ENCODE measurements around the gene RNF157.

Gene RNF157

GRCh38 chr17:76147211-76148014 is 92.9 kb downstream of the RNF157 start:
- H3K9ac ChIP-seq (ENCODE audit: low read length): no peak overlapping the region
- no peaks in the 10 kb centered on the region for H3K4me1 ChIP-seq (ENCODE audit: control insufficient read depth, insufficient read depth, low read length)
- peaks cover 4% of the 10 kb centered on the region for H3K36me3 ChIP-seq (ENCODE audit: control insufficient read depth, insufficient read depth, low read length, severe bottlenecking)
- no peak overlapping the region for H3K4me3 ChIP-seq (ENCODE audit: low read length)
- H3K27me3 ChIP-seq (replicated peaks; ENCODE audit: control insufficient read depth, insufficient read depth, low read length): peaks cover 30% of the 10 kb centered on the region
- no peaks in the 10 kb centered on the region for H3K9me3 ChIP-seq (ENCODE audit: control insufficient read depth, low read length)
- DNase-seq (ENCODE audit: low read depth): peak; percentile 73

GRCh38 chr17:76146053-76146851 is 94.0 kb downstream of the RNF157 start:
- Histone ChIP-seq H3K4me3 (ENCODE audit: low read length) (no peak overlapping the region), H3K9ac (ENCODE audit: low read length) (no peak overlapping the region), H3K27me3 (replicated peaks; ENCODE audit: control insufficient read depth, insufficient read depth, low read length) (peaks cover 23% of the 10 kb centered on the region), H3K36me3 (ENCODE audit: control insufficient read depth, insufficient read depth, low read length, severe bottlenecking) (no peaks in the 10 kb centered on the region), H3K9me3 (ENCODE audit: control insufficient read depth, low read length) (no peaks in the 10 kb centered on the region), H3K4me1 (ENCODE audit: control insufficient read depth, insufficient read depth, low read length) (peaks cover 7% of the 10 kb centered on the region)
- no peak for DNase-seq (ENCODE audit: low read depth)

DNA sequence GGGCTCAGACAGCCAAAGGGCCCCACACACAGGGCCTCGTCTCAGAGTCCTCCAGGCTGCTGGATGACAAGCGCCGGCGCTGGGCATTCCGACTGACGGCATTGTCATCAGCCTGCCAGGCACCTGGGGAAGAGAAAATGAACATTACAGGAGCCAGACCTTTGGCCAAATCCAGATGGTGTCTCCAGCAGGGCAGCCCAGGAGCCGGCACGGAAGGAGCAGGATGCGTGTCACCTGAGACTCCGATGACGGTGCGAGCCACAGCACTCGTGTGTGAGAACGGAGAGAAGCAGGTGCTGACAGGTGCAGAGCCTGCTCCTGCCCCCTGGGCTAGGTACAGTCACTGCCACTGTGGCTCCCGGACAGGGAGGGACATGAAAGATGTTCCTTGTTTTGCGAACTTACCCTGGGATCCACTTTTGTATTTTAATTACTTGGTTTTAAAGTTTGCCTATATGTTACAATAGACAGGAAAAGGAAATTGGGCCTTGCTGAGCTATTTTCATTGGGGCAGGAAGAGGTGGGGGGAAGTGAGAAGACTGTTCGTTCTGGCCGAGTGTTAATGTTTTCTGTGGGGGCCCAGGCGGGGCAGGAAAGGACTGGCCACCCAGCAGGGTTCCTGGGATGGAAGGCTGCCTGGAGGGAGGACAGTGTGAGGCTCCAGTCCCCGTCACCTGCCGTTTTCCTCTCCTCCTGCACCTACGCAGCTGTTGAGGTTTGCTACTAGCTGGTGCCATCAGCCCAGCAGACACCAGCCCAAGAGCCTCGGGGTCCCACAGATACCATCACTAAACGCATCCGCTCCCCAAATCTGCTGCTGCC is 94.9 kb downstream of the RNF157 start:
- peaks cover 23% of the 10 kb centered on the region for H3K27me3 ChIP-seq (replicated peaks; ENCODE audit: control insufficient read depth, insufficient read depth, low read length)
- H3K36me3 ChIP-seq (ENCODE audit: control insufficient read depth, insufficient read depth, low read length, severe bottlenecking): no peaks in the 10 kb centered on the region
- no peak for DNase-seq (ENCODE audit: low read depth)
- peaks cover 8% of the 10 kb centered on the region for H3K4me1 ChIP-seq (ENCODE audit: control insufficient read depth, insufficient read depth, low read length)
- H3K9me3 ChIP-seq (ENCODE audit: control insufficient read depth, low read length): no peaks in the 10 kb centered on the region
- no peak overlapping the region for H3K4me3 ChIP-seq (ENCODE audit: low read length)
- no peak overlapping the region for H3K9ac ChIP-seq (ENCODE audit: low read length)

- DNase-seq (ENCODE audit: low read depth): no peak
- Histone ChIP-seq H3K9ac (ENCODE audit: low read length) (no peak overlapping the region), H3K27me3 (replicated peaks; ENCODE audit: control insufficient read depth, insufficient read depth, low read length) (peaks cover 50% of the 10 kb centered on the region)
Measured at GRCh38 chr17:76142585-76143041, 97.7 kb downstream of the RNF157 start.

GRCh38 chr17:76142039-76142584 is 98.2 kb downstream of the RNF157 start:
- Histone ChIP-seq H3K4me1 (ENCODE audit: control insufficient read depth, insufficient read depth, low read length) (peaks cover 11% of the 10 kb centered on the region), H3K27me3 (replicated peaks; ENCODE audit: control insufficient read depth, insufficient read depth, low read length) (peaks cover 53% of the 10 kb centered on the region), H3K4me3 (ENCODE audit: low read length) (no peak overlapping the region), H3K9ac (ENCODE audit: low read length) (no peak overlapping the region), H3K36me3 (ENCODE audit: control insufficient read depth, insufficient read depth, low read length, severe bottlenecking) (no peaks in the 10 kb centered on the region), H3K9me3 (ENCODE audit: control insufficient read depth, low read length) (no peaks in the 10 kb centered on the region)
- DNase-seq (ENCODE audit: low read depth): no peak

More at GRCh38 chr17:76142585-76143041, 97.7 kb downstream of the RNF157 start:
- H3K4me1 ChIP-seq (ENCODE audit: control insufficient read depth, insufficient read depth, low read length): peaks cover 11% of the 10 kb centered on the region
- no peak overlapping the region for H3K4me3 ChIP-seq (ENCODE audit: low read length)
- H3K9me3 ChIP-seq (ENCODE audit: control insufficient read depth, low read length): no peaks in the 10 kb centered on the region
- no peaks in the 10 kb centered on the region for H3K36me3 ChIP-seq (ENCODE audit: control insufficient read depth, insufficient read depth, low read length, severe bottlenecking)

DNA sequence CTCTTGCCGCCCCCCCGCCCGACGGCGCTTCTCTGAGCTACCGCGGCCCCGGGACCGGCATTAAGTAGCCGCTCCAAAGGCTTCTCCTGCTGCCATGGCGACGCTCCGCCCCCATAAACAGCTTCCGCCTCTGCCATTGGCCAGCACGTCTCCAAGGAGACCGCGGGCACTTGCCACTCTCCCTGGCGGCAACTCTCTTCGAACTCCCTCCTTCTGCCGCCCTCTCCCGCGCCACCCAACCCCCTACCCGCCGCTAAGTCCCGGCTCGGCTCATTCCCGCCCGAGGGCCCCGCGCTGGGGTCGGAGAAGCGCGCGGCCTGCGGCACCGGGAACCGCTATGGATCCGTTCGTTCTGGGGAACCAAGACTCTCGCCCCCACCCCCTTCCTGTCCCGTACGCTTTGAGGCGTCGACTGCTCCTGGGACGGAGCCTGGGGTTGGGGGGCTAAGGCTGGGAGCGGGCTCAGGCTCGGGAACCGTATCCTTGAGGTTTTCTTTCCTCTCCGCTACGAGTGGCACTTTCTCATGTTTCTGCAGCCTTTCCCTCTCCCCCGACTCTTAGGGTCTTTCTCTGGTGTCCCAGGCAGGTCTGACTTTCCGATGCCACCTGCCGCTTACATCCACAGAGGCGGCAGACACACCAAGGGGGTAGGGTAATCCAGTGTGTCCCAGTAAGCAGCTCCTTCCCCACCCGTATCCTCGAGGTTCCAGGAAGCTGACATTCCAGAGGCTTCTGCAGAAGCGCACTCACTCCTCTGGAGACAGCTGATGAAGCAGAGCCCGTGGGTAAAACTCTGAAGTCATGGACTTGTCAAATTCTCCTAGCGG is 98.9 kb downstream of the RNF157 start, which contains the start of gene FOXJ1:
FOXJ1 (minus strand) TSS at position 34 of the 827 bp plus-strand sequence. CDS start 850 bp downstream, outside the sequence.
- H3K9ac ChIP-seq (ENCODE audit: low read length): peak within 1 kb of the TSS; percentile 34
- DNase-seq (ENCODE audit: low read depth): peak; percentile 93
- H3K36me3 ChIP-seq (ENCODE audit: control insufficient read depth, insufficient read depth, low read length, severe bottlenecking): no peaks in the 10 kb centered on the region
- peaks cover 56% of the 10 kb centered on the region for H3K27me3 ChIP-seq (replicated peaks; ENCODE audit: control insufficient read depth, insufficient read depth, low read length)
- H3K4me3 ChIP-seq (ENCODE audit: low read length): peak within 1 kb of the TSS; percentile 76
- H3K4me1 ChIP-seq (ENCODE audit: control insufficient read depth, insufficient read depth, low read length): peaks cover 11% of the 10 kb centered on the region
- no peaks in the 10 kb centered on the region for H3K9me3 ChIP-seq (ENCODE audit: control insufficient read depth, low read length)

DNA sequence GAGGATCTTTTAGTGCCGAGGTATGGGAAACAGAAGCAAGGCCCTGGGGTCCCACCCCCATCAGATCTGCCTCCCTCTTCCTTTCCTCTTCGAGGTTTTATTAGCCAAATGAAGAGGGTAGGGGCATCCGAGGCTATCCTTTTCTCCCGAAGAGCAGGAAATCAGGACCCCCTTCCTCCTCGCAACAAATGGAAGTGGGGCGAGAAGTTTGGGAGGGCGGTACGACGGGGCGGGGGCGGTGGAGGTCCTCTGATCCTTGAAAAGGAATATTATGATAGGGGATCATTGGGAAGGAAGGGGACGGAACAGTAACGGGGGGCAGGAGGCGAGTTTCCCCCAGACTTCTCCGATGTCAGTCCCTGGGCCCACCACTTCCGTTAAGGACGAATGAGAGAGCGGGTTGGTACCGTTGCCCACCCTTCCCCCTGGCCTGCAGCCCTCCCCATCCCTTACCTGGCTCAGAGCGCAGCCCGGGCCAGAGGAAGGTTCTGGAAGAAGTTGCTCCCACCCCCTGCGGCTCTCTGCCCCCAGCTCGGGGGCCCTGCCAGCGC is 99.6 kb downstream of the RNF157 start:
- Histone ChIP-seq H3K9ac (ENCODE audit: low read length) (no peak overlapping the region), H3K27me3 (replicated peaks; ENCODE audit: control insufficient read depth, insufficient read depth, low read length) (peaks cover 56% of the 10 kb centered on the region), H3K4me3 (ENCODE audit: low read length) (peak overlapping the region; percentile 76)

GRCh38 chr17:76139801-76140660 is 100.3 kb downstream of the RNF157 start:
- H3K9ac ChIP-seq (ENCODE audit: low read length): no peak overlapping the region
- no peak for DNase-seq (ENCODE audit: low read depth)
- peaks cover 11% of the 10 kb centered on the region for H3K4me1 ChIP-seq (ENCODE audit: control insufficient read depth, insufficient read depth, low read length)
- H3K27me3 ChIP-seq (replicated peaks; ENCODE audit: control insufficient read depth, insufficient read depth, low read length): peaks cover 62% of the 10 kb centered on the region
- H3K36me3 ChIP-seq (ENCODE audit: control insufficient read depth, insufficient read depth, low read length, severe bottlenecking): no peaks in the 10 kb centered on the region
- no peaks in the 10 kb centered on the region for H3K9me3 ChIP-seq (ENCODE audit: control insufficient read depth, low read length)
- H3K4me3 ChIP-seq (ENCODE audit: low read length): no peak overlapping the region

More for the DNA sequence above, 99.6 kb downstream of the RNF157 start:
- DNase-seq (ENCODE audit: low read depth): no peak
- H3K36me3 ChIP-seq (ENCODE audit: control insufficient read depth, insufficient read depth, low read length, severe bottlenecking): no peaks in the 10 kb centered on the region
- peaks cover 11% of the 10 kb centered on the region for H3K4me1 ChIP-seq (ENCODE audit: control insufficient read depth, insufficient read depth, low read length)
- H3K9me3 ChIP-seq (ENCODE audit: control insufficient read depth, low read length): no peaks in the 10 kb centered on the region

GRCh38 chr17:76138896-76139752 is 101.2 kb downstream of the RNF157 start:
- H3K27me3 ChIP-seq (replicated peaks; ENCODE audit: control insufficient read depth, insufficient read depth, low read length): peaks cover 67% of the 10 kb centered on the region
- DNase-seq (ENCODE audit: low read depth): no peak
- no peaks in the 10 kb centered on the region for H3K9me3 ChIP-seq (ENCODE audit: control insufficient read depth, low read length)
- H3K4me1 ChIP-seq (ENCODE audit: control insufficient read depth, insufficient read depth, low read length): peaks cover 11% of the 10 kb centered on the region
- H3K4me3 ChIP-seq (ENCODE audit: low read length): no peak overlapping the region
- H3K9ac ChIP-seq (ENCODE audit: low read length): no peak overlapping the region
- H3K36me3 ChIP-seq (ENCODE audit: control insufficient read depth, insufficient read depth, low read length, severe bottlenecking): no peaks in the 10 kb centered on the region

All from adipocyte (in vitro differentiated cells).